ENCODE measurements around the gene SAMD14.

DNA sequence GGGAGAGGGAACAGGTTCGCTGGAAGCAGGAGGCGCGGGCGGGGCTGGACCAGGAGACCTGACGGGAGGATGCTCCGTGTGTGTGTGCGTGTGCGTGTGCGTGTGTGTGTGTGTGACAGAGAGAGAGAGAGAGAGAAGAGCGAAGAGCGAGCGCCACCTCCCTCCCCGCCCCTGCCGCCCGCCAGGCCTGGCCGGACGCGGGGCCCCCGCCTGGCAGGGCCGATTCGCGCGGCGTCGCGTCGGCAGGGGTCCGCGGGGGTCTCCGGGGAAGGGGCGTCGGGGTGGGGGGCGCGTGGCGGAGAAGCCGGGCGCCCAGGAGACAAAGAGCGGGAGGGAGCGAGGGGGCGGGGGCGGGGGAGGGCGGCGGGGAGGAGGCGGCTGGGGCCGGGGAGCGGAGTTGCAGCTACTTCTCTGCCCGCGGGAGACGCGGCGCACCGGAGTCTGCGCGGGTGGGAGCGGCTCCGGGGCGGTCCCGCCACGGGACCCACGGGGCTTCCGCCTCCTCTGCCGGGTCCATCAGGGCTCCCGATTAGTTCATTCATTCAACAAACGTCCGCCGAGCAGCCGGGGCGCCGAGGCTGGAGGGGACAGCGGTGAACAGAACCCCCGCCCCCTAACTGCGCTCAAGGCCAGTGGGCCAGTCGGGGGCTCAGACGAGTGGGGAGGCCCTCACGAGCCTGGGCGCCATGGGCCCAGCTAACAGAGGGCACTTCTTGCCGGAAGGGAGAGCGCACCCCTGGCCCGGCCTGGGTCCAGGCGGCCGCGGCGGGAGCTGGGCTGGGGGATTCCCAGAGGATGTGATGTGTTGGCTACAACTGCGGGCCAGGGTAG lies at the start of gene SAMD14:
- TF ChIP-seq POLR2A (IDR thresholded peaks at IDR 0.05): no peak
- TF ChIP-seq, protein P1, sequence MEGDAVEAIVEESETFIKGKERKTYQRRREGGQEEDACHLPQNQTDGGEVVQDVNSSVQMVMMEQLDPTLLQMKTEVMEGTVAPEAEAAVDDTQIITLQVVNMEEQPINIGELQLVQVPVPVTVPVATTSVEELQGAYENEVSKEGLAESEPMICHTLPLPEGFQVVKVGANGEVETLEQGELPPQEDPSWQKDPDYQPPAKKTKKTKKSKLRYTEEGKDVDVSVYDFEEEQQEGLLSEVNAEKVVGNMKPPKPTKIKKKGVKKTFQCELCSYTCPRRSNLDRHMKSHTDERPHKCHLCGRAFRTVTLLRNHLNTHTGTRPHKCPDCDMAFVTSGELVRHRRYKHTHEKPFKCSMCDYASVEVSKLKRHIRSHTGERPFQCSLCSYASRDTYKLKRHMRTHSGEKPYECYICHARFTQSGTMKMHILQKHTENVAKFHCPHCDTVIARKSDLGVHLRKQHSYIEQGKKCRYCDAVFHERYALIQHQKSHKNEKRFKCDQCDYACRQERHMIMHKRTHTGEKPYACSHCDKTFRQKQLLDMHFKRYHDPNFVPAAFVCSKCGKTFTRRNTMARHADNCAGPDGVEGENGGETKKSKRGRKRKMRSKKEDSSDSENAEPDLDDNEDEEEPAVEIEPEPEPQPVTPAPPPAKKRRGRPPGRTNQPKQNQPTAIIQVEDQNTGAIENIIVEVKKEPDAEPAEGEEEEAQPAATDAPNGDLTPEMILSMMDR (IDR thresholded peaks at IDR 0.05): no peak

Measured in lower leg skin (tissue), 3 donors.